ENCODE results near the gene ADI1.

Gene ADI1

DNA sequence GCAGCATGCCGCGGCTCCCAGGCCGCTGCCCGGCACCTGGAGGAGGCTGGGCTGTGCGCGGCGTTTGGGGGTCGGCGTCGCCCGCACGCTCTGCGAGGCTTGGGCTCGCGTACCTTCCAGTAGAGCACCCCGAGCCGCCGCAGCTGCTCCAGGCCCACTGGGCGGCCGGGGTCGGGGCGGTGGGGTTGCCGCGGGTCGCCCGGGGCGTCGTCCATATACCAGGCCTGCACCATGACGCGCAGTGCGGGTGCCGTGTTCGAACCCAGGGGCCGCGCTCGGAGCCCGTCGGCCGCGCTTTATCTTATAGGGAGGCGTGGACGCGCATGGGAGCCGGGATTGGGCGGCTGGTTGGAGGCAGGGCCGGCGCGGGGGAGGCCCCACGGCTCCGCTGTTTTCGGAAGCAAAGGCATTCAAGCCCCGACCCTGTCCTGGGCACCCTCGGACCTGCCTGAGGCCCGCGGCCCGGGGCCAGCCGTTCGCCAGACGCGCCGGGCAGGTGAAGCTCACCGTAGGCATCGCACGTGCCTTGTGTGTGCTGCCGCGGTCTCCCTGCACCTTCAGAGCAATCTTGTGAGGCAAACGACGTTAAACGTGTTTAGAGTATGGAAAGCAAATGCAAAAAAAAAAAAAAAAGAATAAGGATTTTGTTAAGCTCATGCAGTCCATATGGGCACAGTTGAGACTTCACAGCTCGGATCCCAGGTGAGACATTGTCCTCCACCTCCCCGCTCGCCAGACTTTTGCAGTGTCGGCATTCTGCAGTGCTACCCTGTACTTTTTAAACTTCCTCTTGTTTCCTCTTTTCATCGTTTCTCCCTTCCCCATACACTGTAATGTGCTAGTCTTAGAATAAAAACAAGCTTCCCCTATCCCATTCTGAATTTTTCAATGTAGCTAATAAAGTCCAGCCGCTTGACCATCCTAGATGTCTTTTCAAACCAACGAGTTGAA is at the start of gene ADI1:
Gene ADI1 (minus strand): TSS at position 277 of the 951 bp plus-strand sequence. CDS start 44 bp downstream, at position 233.
- DNase-seq (ENCODE audit: low read depth) = peak; percentile 62

GRCh38 chr2:3566806-3567205 is 47.5 kb upstream of the ADI1 start:
- no peak for DNase-seq (ENCODE audit: low read depth)

DNA sequence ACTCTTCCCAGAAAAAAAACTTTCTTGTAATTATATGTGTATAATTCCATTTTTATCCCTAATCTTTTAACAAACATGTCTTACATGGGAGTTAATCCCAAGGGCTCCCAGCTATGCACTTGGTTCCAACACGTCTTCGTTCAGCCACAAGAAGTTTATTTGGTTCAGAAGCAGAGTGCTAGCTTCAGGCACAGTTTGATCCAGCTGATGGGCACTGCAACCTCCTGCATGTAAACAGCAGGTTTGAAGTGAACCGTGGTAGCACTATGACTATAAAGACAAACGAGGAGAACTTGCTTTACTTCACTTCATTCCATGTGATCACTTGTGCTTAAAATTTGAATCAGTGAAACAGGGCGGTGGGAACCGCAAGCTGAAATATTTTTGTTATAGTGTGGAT is 45.8 kb upstream of the ADI1 start:
- DNase-seq (ENCODE audit: low read depth) = no peak

DNA sequence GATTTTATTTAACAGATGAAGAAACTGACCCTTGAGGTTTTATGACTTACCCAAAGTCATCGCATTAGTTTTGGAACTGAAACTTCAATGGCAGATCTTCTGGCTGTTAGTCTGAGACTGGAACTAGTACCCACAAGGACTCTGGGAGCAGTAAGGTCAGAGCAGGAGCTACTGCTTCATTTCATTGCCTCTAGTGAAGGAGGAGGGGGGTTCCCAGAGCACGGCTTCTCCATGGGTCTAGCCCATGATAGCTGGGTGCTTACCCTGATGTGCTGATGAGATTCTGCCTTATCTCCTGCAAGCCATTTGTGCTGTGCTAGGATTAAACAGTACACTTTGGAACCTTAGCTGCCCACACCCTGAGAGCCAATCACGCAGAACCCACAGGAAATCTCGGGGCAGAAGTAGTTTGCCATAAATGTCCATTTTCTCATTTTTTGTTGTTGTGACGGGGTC is 44.2 kb upstream of the ADI1 start:
- DNase-seq (ENCODE audit: low read depth) = no peak

DNA sequence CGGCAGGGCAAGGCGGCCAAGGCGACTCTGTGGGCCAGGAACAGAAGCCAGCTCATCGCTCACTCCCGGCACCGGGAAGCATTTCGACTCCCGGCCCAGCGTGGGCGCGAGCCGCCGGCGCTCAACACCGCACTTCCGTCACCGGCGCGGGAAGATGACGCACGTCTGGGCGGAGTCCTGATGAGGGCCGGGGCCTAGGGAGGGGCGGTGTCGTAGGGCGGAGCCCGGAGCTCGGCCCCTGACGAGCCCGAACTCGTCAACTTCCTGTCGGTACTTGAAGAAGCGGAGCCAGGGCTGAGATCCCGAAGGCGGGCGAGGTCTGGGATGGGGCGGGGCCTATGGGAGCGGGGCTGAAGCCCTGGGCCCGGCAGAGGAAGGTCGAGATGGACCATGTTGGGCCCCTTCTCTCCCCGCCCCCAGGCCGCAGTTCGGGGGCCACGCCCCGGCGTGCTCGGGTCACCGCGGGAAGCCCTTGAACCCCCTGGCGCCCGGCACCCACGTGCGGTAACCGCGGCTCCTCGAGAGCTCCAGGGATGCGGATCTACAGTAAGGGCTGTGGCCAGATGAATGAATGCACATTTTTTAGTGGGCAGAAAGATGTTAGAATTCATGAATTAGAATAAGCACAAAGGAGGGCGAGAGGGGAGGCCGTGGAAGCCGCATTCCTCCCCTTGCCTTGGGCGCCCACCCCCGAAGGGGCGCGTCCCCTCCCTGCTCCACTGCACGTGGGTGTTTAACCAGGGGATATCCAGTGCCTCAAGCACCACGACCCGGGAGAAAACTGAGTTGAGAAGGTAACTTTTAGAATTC is 39.1 kb upstream of the ADI1 start, which contains the start of gene RNASEH1:
Gene RNASEH1 (minus strand): TSS at position 129 of the 810 bp plus-strand sequence. CDS start 73 bp downstream, at position 56.
- DNase-seq (ENCODE audit: low read depth) = peak; percentile 98

DNA sequence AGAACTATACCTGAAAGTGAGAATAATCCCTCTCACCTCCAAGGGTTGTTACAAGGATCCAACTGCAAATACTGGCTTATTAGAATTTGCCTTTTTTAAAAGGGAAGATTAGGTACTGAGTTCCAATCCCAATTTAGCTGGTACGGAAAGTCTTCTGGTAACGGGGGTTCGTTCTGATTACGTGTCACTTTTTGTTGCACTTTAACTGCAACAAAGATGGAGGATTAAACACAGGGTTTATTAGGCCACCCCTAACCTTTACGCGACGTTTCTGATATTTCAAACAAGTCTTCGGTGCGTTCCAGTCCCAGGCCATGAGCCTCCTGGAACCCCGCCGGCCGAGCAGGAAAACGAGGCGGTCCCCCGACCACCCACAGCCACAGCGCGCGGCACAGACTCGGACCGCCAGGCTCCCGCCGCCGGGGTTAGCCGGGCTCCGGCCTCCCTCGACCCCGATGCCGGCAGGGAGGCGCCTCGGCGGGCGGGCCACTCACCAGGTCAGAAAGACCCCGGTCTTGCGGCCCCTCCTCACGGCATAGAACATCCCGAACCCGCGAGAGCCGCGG is 38.4 kb upstream of the ADI1 start:
- no peak for DNase-seq (ENCODE audit: low read depth)

DNA sequence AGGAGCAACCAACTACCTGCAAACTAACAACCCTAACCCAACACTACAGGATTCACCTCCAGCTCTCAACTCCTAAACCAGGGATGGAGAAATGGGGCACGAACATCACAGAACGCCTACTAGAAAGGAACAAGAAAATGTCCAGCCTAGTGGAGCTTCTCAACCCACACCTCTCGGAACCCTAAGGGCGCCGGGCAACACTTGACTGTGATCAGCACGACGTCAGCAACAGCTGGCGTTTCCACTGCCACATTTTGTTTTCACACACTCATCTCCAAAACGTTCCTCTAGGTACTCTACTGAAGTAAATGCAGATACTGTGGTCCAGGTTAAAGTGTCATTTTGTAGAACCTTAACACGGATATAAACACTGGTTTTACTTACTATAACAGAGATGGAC is 34.6 kb upstream of the ADI1 start:
- DNase-seq (ENCODE audit: low read depth) = no peak

- DNase-seq (ENCODE audit: low read depth) = no peak
Observed at GRCh38 chr2:3547915-3548314, 28.6 kb upstream of the ADI1 start.

GRCh38 chr2:3545788-3546478 is 26.6 kb upstream of the ADI1 start:
- no peak for DNase-seq (ENCODE audit: low read depth)

GRCh38 chr2:3543023-3543683 is 23.8 kb upstream of the ADI1 start:
- no peak for DNase-seq (ENCODE audit: low read depth)

GRCh38 chr2:3542107-3542506 is 22.8 kb upstream of the ADI1 start:
- DNase-seq (ENCODE audit: low read depth) = no peak

DNA sequence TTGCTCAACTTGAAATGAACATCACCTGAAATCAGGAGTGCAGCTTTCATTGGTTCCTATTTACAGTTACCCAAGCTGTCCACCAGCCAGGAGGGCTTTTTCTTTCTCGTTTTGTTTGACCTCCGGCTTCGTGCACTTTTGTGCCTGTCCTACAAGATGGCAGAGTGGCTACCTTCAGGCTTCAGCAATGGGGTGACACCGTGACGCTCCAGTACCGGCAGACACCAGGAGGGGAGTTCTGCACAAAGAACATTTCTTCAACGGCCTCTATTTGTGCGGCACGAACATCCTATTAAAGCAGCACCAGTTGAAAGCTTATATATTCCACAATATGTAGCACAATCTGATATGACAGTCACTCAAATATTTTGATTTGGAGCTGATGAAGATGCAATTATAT is 20.5 kb upstream of the ADI1 start:
- DNase-seq (ENCODE audit: low read depth) = no peak

DNA sequence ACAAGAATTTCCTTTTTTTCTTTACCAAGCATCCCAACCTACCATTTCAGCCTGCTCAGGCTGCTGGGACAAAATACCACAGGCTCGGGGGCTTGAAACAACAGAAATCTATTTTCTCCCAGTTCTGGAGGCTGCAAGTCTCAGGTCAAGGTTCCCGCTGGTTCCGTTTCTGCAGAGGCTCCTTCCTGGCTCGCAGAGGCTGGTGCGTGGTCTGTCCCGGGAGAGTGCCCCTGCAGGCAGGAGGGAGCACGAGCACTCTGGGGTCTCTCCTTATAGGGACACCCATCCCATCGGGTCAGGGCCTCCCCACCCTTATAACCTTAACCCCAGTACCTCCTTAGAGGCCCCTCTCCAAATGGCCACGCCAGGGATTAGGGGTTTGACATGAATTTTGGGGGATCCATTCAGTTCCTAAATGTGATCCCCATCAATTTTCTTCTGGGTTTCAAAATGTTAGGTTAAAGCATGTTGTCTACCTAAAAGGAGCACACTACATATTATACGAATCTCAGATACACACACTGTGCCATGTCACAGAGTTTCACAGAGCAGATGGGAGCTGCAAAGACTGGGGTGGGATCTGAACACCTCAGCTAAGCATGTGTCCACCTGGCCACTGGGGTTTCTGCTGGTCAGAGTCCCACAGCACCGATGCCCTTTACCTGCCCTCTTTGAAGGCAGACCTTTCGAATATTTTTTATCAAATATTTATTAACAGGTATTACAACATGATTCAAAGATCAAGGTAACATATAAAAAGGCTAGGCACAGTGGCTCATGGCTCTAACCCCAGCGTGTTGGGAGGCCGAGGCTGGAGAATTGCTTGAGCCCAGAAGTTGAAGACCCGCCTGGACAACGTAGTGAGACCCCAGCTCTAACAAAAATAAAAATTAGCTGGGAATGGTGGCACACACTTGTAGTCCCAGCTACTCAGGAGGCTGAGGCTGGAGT is 17.6 kb upstream of the ADI1 start:
- DNase-seq (ENCODE audit: low read depth) = no peak

DNA sequence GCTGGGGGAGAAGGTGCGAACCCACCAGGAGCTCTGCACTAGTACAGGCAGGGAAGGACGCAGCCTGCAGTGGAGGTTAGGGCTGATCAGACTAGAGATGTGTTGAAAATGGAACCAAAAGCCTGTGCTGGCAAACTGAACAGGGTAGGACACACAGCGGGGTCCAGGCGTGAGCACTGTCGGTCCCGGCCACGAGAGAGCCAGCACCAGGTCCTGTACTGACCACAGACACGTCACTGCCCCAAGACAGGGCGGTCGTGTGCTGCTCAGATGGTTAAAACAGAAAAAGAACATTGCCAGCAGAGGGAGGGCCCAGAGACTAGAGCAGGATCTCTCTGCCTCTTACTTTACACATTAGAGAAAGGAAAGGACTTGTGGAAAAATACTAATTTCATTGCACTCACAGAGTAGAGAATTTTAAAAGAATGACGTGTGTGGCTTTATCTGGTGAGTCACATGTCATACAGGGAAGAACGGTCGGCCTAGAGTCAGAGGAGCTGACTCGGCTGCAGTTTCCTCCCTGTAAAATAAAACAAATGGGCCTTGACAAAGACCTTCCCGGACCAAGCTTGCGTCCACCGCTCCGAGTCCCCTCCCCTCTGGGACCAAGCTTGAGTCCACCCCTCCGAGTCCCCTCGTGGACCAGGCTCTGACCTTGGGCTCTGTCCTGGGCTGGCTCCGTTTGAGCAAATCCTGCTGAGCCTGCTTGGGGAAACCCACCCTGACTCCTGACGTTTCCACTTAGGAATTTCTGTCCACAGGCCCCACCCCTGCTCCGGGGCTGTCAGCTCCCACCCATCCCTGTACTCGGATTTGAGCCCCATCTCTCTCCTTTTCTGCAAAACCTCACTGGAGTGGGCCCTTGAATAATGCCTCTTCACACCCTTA is 16.7 kb upstream of the ADI1 start:
- no peak for DNase-seq (ENCODE audit: low read depth)

GRCh38 chr2:3535467-3535793 is 16.1 kb upstream of the ADI1 start:
- DNase-seq (ENCODE audit: low read depth) = no peak

- no peak for DNase-seq (ENCODE audit: low read depth)
Observed at GRCh38 chr2:3534251-3534814, 15.0 kb upstream of the ADI1 start.

DNA sequence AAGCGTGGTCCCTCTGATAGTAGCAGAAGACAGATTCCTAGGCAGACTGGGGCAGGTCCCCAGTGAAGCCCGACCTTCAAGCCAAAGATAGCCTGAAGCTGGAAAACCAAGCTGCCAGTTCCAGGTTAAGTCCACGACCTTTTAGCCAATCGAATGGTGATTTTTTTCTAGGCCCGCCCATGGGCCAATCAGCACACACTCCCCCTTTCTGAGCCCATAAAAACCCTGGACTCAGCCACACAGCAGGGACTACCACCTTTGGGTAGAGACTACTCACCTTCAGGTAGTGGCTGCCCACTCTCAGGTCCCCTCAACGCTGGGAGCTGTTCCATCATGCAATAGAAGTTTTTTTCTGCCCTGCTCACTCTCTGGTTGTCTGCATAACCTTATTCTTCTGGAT is 14.5 kb upstream of the ADI1 start:
- DNase-seq (ENCODE audit: low read depth) = no peak

GRCh38 chr2:3532941-3533340 is 13.6 kb upstream of the ADI1 start:
- no peak for DNase-seq (ENCODE audit: low read depth)
